PFSK-1 (cell line): Measurements from ENCODE around the gene ZW10.

ENCODE experiments used
- FOXP2 ChIP-seq: optimal IDR thresholded peaks from 2 replicates; pipeline ENCODE3; 2011; ENCODE audit warnings: borderline replicate concordance, control low read depth, inconsistent platforms; ENCODE audit not compliant: insufficient read depth; ENCODE audit errors: extremely low read length, extremely low read depth
- POLR2AphosphoS5 ChIP-seq: IDR thresholded peaks from 2 replicates; pipeline ENCODE4 v1.6.1; 2012; ENCODE audit warnings: low read depth, mild to moderate bottlenecking, control low read depth, low read length, moderate library complexity
- REST ChIP-seq, 2 experiments: IDR thresholded peaks; 2 replicates each; pipeline versions ENCODE4 v1.6.1 to v1.8.0; 2011 to 2012; ENCODE audit warnings: low read depth in 2 of 2, low read length in 2 of 2, control low read depth in 1 of 2, inconsistent platforms in 1 of 2, mild to moderate bottlenecking in 1 of 2, moderate library complexity in 1 of 2; ENCODE audit not compliant: insufficient read depth in 1 of 2
- SIN3A ChIP-seq: IDR thresholded peaks from 2 replicates; pipeline ENCODE4 v1.6.1; 2012; ENCODE audit warnings: mild to moderate bottlenecking, low read length, moderate library complexity, borderline replicate concordance; ENCODE audit not compliant: insufficient read depth
- TAF1 ChIP-seq: IDR thresholded peaks from 2 replicates; pipeline ENCODE4 v1.6.1; 2012; ENCODE audit warnings: low read length, control low read depth, borderline replicate concordance; ENCODE audit not compliant: insufficient read depth

The ZW10 gene

GRCh38 chr11:113729456-113729855, 44.0 kb downstream of the ZW10 start:
- TF ChIP-seq POLR2AphosphoS5 (no peak), FOXP2 (no peak), TAF1 (no peak), REST (IDR thresholded peaks at IDR 0.05; ENCODE audit: insufficient read depth in 1 of 2, low read depth in 2 of 2, low read length in 2 of 2) (no peak), SIN3A (no peak)

- no peak for TF ChIP-seq TAF1
- TF ChIP-seq SIN3A = no peak
- TF ChIP-seq POLR2AphosphoS5 = no peak
- no peak for TF ChIP-seq FOXP2
- TF ChIP-seq REST (IDR thresholded peaks at IDR 0.05; ENCODE audit: insufficient read depth in 1 of 2, low read depth in 2 of 2, low read length in 2 of 2) = no peak
Observed at GRCh38 chr11:113728814-113729213, 44.7 kb downstream of the ZW10 start.

- TF ChIP-seq SIN3A (no peak), FOXP2 (no peak), POLR2AphosphoS5 (no peak), REST (IDR thresholded peaks at IDR 0.05; ENCODE audit: insufficient read depth in 1 of 2, low read depth in 2 of 2, low read length in 2 of 2) (no peak), TAF1 (no peak)
Observed at GRCh38 chr11:113725913-113726312, 47.6 kb downstream of the ZW10 start.

GRCh38 chr11:113725407-113725806, 48.1 kb downstream of the ZW10 start:
- TF ChIP-seq FOXP2 (no peak), POLR2AphosphoS5 (no peak), TAF1 (no peak), REST (IDR thresholded peaks at IDR 0.05; ENCODE audit: insufficient read depth in 1 of 2, low read depth in 2 of 2, low read length in 2 of 2) (no peak), SIN3A (no peak)

GRCh38 chr11:113724778-113725177, 48.7 kb downstream of the ZW10 start:
- TF ChIP-seq REST (IDR thresholded peaks at IDR 0.05; ENCODE audit: insufficient read depth in 1 of 2, low read depth in 2 of 2, low read length in 2 of 2) (no peak), POLR2AphosphoS5 (no peak), FOXP2 (no peak), SIN3A (no peak), TAF1 (no peak)
